RWPE2 (cell line): ENCODE data around the gene WDTC1.

ENCODE experiments used
- ATAC-seq: fragments of 200-7000 bp; cut with Tn5 transposase; 3 replicates; pipeline ENCODE4 v1.9.1; 2021; ENCODE audit warnings: low read depth
- DNase-seq: peaks from one replicate; pipeline ENCODE4 v3.0.0-alpha.2; 2020; ENCODE audit warnings: low spot score
- H3K27ac ChIP-seq: fragments of 450-650 bp; 2 replicates; pipeline ENCODE4 v1.5.1; 2017; ENCODE audit warnings: mild to moderate bottlenecking; ENCODE audit not compliant: poor library complexity, severe bottlenecking
- H3K27me3 ChIP-seq: fragments of 250-450 bp; sonication (Bioruptor Pico); 2 replicates; pipeline ENCODE4 v1.5.1; 2021; ENCODE audit warnings: mild to moderate bottlenecking, moderate library complexity; ENCODE audit not compliant: insufficient read depth, poor library complexity, severe bottlenecking
- H3K36me3 ChIP-seq: fragments of 250-450 bp; sonication (Bioruptor Pico); 2 replicates; pipeline ENCODE4 v1.5.1; 2020; ENCODE audit warnings: low read depth, mild to moderate bottlenecking, moderate library complexity
- H3K4me1 ChIP-seq: fragments of 250-450 bp; sonication (Bioruptor Pico); 2 replicates; pipeline ENCODE4 v1.5.1; 2021; ENCODE audit warnings: mild to moderate bottlenecking, moderate library complexity; ENCODE audit not compliant: insufficient read depth, poor library complexity, severe bottlenecking
- H3K4me3 ChIP-seq: fragments of 250-450 bp; sonication (Bioruptor Pico); 2 replicates; pipeline ENCODE4 v1.5.1; 2021; ENCODE audit warnings: mild to moderate bottlenecking, moderate library complexity; ENCODE audit not compliant: severe bottlenecking
- H3K9me3 ChIP-seq: fragments of 250-450 bp; sonication (Bioruptor Pico); 2 replicates; pipeline ENCODE4 v1.5.1; 2021; ENCODE audit warnings: mild to moderate bottlenecking, moderate library complexity; ENCODE audit not compliant: severe bottlenecking
- TF ChIP-seq, protein P1 (sequence below): fragments of 450-650 bp; IDR thresholded peaks from one replicate; pipeline ENCODE4 v1.5.1; 2017; ENCODE audit warnings: mild to moderate bottlenecking, moderate library complexity; ENCODE audit not compliant: poor library complexity, severe bottlenecking

Gene WDTC1

DNA sequence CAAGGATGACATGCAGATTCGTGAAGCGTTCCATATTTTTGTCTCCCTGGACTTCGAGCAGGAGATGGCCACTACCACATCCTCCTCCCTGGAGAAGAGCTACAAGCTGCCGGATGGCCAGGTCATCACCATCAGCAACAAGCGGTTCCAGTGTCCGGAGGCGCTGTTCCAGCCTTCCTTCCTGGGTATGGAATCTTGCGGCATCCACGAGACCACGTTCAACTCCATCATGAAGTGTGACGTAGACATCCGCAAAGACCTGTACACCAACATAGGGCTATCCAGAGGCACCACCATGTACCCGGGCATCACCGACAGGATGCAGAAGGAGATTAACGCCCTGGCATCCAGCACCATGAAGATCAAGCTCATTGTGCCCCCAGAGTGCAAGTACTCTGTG, 90.9 kb downstream of the WDTC1 start:
- H3K27me3 ChIP-seq: no peaks in the 10 kb centered on the region
- TF ChIP-seq, protein P1, sequence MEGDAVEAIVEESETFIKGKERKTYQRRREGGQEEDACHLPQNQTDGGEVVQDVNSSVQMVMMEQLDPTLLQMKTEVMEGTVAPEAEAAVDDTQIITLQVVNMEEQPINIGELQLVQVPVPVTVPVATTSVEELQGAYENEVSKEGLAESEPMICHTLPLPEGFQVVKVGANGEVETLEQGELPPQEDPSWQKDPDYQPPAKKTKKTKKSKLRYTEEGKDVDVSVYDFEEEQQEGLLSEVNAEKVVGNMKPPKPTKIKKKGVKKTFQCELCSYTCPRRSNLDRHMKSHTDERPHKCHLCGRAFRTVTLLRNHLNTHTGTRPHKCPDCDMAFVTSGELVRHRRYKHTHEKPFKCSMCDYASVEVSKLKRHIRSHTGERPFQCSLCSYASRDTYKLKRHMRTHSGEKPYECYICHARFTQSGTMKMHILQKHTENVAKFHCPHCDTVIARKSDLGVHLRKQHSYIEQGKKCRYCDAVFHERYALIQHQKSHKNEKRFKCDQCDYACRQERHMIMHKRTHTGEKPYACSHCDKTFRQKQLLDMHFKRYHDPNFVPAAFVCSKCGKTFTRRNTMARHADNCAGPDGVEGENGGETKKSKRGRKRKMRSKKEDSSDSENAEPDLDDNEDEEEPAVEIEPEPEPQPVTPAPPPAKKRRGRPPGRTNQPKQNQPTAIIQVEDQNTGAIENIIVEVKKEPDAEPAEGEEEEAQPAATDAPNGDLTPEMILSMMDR: no peak
- peaks cover 52% of the 10 kb centered on the region for H3K36me3 ChIP-seq
- ATAC-seq: no peak
- H3K4me1 ChIP-seq: peaks cover 7% of the 10 kb centered on the region
- no peak overlapping the region for H3K27ac ChIP-seq
- H3K9me3 ChIP-seq: no peaks in the 10 kb centered on the region
- no peak overlapping the region for H3K4me3 ChIP-seq
- no peak for DNase-seq

DNA sequence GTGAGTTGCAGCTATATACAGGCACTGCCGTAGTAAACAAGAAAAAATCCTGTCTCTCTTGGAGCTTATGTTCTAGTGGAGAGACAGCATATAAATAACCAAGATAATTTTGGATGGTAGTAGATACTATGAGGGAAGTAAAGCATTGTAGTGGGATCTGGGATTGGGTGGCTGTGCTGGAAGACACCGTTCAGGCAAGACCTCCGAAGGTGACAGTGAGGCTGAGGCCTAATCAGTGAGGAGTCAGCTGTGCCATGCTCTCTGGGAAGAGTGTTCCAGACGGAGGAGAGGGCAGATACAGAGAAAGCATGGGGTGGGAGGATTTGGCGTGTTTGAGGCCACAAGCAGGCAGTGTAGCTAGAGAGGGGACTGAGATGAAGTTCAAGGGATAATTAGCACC, 93.5 kb downstream of the WDTC1 start:
- Histone ChIP-seq H3K27ac (no peak overlapping the region), H3K4me1 (peaks cover 7% of the 10 kb centered on the region), H3K36me3 (peaks cover 74% of the 10 kb centered on the region), H3K4me3 (no peak overlapping the region), H3K9me3 (no peaks in the 10 kb centered on the region), H3K27me3 (no peaks in the 10 kb centered on the region)
- DNase-seq (no peak), ATAC-seq (no peak)
- TF ChIP-seq, protein P1: no peak

DNA sequence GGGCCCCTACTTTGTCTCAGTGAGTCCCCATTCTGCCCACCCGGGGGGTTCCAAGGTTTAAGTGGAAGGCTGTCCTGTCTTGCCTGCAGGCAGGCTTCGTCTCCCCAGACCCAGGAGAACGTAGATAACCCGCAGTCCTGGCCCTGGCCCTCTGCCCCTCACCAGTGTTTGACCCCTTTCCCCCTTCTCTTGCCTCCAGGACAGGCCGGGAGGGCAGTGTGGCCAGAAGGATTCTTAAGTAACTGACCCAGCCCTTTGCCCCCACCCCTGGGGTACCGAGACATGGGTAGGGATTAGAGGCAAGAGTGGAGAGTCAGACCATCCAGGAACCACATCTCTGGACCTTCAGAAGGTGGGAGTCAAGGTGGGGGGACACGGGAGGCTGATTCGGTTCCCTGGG, 96.4 kb downstream of the WDTC1 start:
- Histone ChIP-seq H3K36me3 (peaks cover 73% of the 10 kb centered on the region), H3K27me3 (no peaks in the 10 kb centered on the region), H3K9me3 (no peaks in the 10 kb centered on the region), H3K27ac (no peak overlapping the region), H3K4me1 (no peaks in the 10 kb centered on the region), H3K4me3 (no peak overlapping the region)
- TF ChIP-seq, protein P1: no peak
- ATAC-seq: no peak
- DNase-seq: no peak

DNA sequence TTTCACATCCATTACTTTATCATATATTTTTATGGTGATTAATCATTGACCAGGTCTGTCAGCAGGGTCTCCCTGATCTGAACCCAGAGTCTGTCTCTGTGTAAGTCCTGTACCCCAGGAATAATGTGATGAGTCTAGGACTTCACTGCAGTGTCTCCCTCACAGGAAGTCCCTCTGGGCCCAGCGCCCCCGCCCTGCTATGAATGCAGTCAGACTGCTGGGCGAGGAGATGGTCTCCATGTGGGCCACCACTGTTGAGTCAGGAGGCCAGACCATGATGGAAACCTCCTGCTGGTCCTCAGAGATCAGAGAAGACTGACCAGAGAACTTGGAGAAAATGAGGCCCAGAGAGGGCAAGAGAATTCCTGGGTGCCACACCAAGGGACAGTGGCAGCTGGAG, 97.0 kb downstream of the WDTC1 start:
- ATAC-seq: no peak

DNA sequence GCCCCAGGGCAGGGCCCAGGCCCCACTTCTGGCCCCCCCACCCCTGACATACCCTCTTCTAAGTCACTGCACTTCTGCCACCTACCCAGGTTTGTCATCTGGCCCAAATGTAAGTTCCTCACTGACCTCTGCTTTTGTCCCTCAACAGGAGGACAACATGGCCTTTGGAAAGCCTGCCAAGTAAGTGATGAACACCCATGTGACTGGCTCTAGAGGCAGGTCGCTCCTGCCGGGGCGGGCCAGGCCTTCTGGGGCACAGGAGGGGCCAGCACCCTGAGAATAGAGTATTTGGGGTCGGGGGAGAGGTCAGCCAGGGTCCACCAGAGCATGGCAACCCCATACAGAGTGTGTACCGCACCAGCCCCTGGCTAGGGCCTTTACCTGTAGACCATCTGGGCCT, 97.5 kb downstream of the WDTC1 start:
- H3K36me3 ChIP-seq: peaks cover 64% of the 10 kb centered on the region
- H3K4me1 ChIP-seq: no peaks in the 10 kb centered on the region
- no peaks in the 10 kb centered on the region for H3K9me3 ChIP-seq
- no peak for ATAC-seq
- H3K4me3 ChIP-seq: no peak overlapping the region
- H3K27me3 ChIP-seq: no peaks in the 10 kb centered on the region
- TF ChIP-seq, protein P1: no peak
- no peak overlapping the region for H3K27ac ChIP-seq
- no peak for DNase-seq

More for the DNA sequence above, 97.0 kb downstream of the WDTC1 start:
- Histone ChIP-seq H3K27ac (no peak overlapping the region), H3K4me3 (no peak overlapping the region), H3K36me3 (peaks cover 67% of the 10 kb centered on the region), H3K9me3 (no peaks in the 10 kb centered on the region), H3K4me1 (no peaks in the 10 kb centered on the region), H3K27me3 (no peaks in the 10 kb centered on the region)
- TF ChIP-seq, protein P1: no peak
- no peak for DNase-seq
